GM13976 (cell line): Measurements from ENCODE around the gene ADAMTS20.

Source experiments
- DNase-seq: peaks from one replicate; pipeline ENCODE4 v3.0.0; 2012; ENCODE audit warnings: low spot score
- CTCF ChIP-seq: IDR thresholded peaks from 2 replicates; pipeline ENCODE4 v1.5.1; 2012; ENCODE audit warnings: borderline replicate concordance, mild to moderate bottlenecking; ENCODE audit not compliant: insufficient read depth; ENCODE audit errors: extremely low read depth, missing control alignments, control extremely low read depth
- in situ Hi-C: fragments of 300-500 bp; cut with MboI; formaldehyde crosslinking; loops from one replicate; pipeline ENCODE4 v1.12.0; 2022; ENCODE audit warnings: low sequenced_read_pairs, mixed read lengths, inconsistent platforms; ENCODE audit not compliant: unreplicated experiment

The ADAMTS20 gene

GRCh38 chr12:43312991-43313505, 239.0 kb downstream of the ADAMTS20 start:
- DNase-seq, result no peak
- in situ Hi-C loops, result no loop called here
- no peak for TF ChIP-seq CTCF

GRCh38 chr12:43310596-43310995, 241.4 kb downstream of the ADAMTS20 start:
- no peak for TF ChIP-seq CTCF
- in situ Hi-C loops, result no loop called here
- DNase-seq, result no peak

- in situ Hi-C loops, result no loop called here
- no peak for TF ChIP-seq CTCF
- no peak for DNase-seq
Measured at GRCh38 chr12:43309959-43310358, 242.0 kb downstream of the ADAMTS20 start.

GRCh38 chr12:43308776-43309175, 243.2 kb downstream of the ADAMTS20 start:
- DNase-seq, result no peak
- in situ Hi-C loops, result no loop called here
- TF ChIP-seq CTCF, result no peak

GRCh38 chr12:43307126-43307525, 244.9 kb downstream of the ADAMTS20 start:
- no peak for TF ChIP-seq CTCF
- in situ Hi-C loops, result no loop called here
- no peak for DNase-seq

- in situ Hi-C loops, result no loop called here
Measured at GRCh38 chr12:43306066-43306465, 245.9 kb downstream of the ADAMTS20 start.

More at GRCh38 chr12:43306066-43306465, 245.9 kb downstream of the ADAMTS20 start:
- DNase-seq, result no peak
- TF ChIP-seq CTCF, result no peak
